HG02840 (cell line): Measurements from ENCODE around the gene FAR2.

Source experiments
- ATAC-seq: cut with Tn5 transposase; IDR thresholded peaks from one replicate; pipeline ENCODE4 v1.9.1; 2021; ENCODE audit warnings: mild to moderate bottlenecking, moderate library complexity, moderate number of reproducible peaks; ENCODE audit not compliant: unreplicated experiment, low FRiP score

Gene FAR2

GRCh38 chr12:29200586-29200985 is 51.5 kb downstream of the FAR2 start:
- no peak for ATAC-seq

- ATAC-seq = no peak
Observed at GRCh38 chr12:29201296-29201695, 52.2 kb downstream of the FAR2 start.

- ATAC-seq = no peak
Observed at GRCh38 chr12:29201746-29202145, 52.7 kb downstream of the FAR2 start.

GRCh38 chr12:29204521-29204920 is 55.4 kb downstream of the FAR2 start:
- ATAC-seq = no peak

- ATAC-seq = no peak
Observed at GRCh38 chr12:29207120-29207519, 58.0 kb downstream of the FAR2 start.

- ATAC-seq = no peak
Observed at GRCh38 chr12:29208060-29208459, 59.0 kb downstream of the FAR2 start.

- ATAC-seq = no peak
Observed at GRCh38 chr12:29208936-29209701, 60.0 kb downstream of the FAR2 start.

GRCh38 chr12:29211696-29212095 is 62.6 kb downstream of the FAR2 start:
- no peak for ATAC-seq

GRCh38 chr12:29212682-29213403 is 63.8 kb downstream of the FAR2 start:
- no peak for ATAC-seq

- ATAC-seq = no peak
Observed at GRCh38 chr12:29216266-29216665, 67.2 kb downstream of the FAR2 start.

- no peak for ATAC-seq
Observed at GRCh38 chr12:29216797-29217575, 67.9 kb downstream of the FAR2 start.

GRCh38 chr12:29220632-29221336 is 71.7 kb downstream of the FAR2 start:
- ATAC-seq = no peak

GRCh38 chr12:29222200-29222599 is 73.1 kb downstream of the FAR2 start:
- no peak for ATAC-seq

GRCh38 chr12:29223426-29223825 is 74.3 kb downstream of the FAR2 start:
- no peak for ATAC-seq

- ATAC-seq = no peak
Observed at GRCh38 chr12:29223956-29224543, 75.0 kb downstream of the FAR2 start.

- no peak for ATAC-seq
Observed at GRCh38 chr12:29224572-29224971, 75.5 kb downstream of the FAR2 start.

- no peak for ATAC-seq
Observed at GRCh38 chr12:29225834-29226233, 76.8 kb downstream of the FAR2 start.

- no peak for ATAC-seq
Observed at GRCh38 chr12:29226616-29227015, 77.5 kb downstream of the FAR2 start.

- no peak for ATAC-seq
Observed at GRCh38 chr12:29228474-29229157, 79.5 kb downstream of the FAR2 start.

GRCh38 chr12:29229158-29229505 is 80.1 kb downstream of the FAR2 start:
- no peak for ATAC-seq
